ENCODE results near the gene PINK1. TPM values are rescaled to one million over a fixed set of nuclear protein-coding genes. Genes with fewer than 3 reads are reported as not detected.

Gene PINK1
- total and polyA plus RNA-seq, 4 donors, result 37.5 to 45.4 (median 40.8) TPM

GRCh38 chr1:20663365-20663764 lies 30.1 kb downstream of the PINK1 start:
- no peak for TF ChIP-seq CTCF (IDR thresholded peaks at IDR 0.05; ENCODE audit: control extremely low read depth, extremely low read depth)
- H3K9me3 ChIP-seq (ENCODE audit: control insufficient read depth in 4 of 4, insufficient read depth in 3 of 4, low read length in 3 of 4), result no peaks in the 10 kb centered on the region
- 95 to 100% methylated on average over 1 of the region's 1 CpG for WGBS, 2 donors
- DNase-seq (no peak), ATAC-seq (ENCODE audit: insufficient read depth, low FRiP score) (no peak)
- peaks cover 0 to 6% (median 3%) of the 10 kb centered on the region in 4 donors for H3K36me3 ChIP-seq (ENCODE audit: control insufficient read depth in 4 of 4, insufficient read depth in 4 of 4, low read length in 4 of 4)
- no peak overlapping the region for H3K4me3 ChIP-seq
- H3K27me3 ChIP-seq (ENCODE audit: control insufficient read depth in 3 of 3, insufficient read depth in 3 of 3, low read length in 2 of 3), result no peaks in the 10 kb centered on the region
- peaks cover 5 to 17% (median 8%) of the 10 kb centered on the region in 5 donors for H3K4me1 ChIP-seq (ENCODE audit: control insufficient read depth in 5 of 5, insufficient read depth in 5 of 5, low read length in 5 of 5)
- H3K9ac ChIP-seq (ENCODE audit: insufficient read depth in 1 of 2, low read length in 2 of 2), result no peak overlapping the region
- no peak overlapping the region for H3K27ac ChIP-seq (ENCODE audit: low read depth in 1 of 2, low read length in 1 of 2)

GRCh38 chr1:20663969-20664715 lies 30.9 kb downstream of the PINK1 start:
- no peak overlapping the region for H3K27ac ChIP-seq (ENCODE audit: low read depth in 1 of 2, low read length in 1 of 2)
- no peak for ATAC-seq (ENCODE audit: insufficient read depth, low FRiP score)

GRCh38 chr1:20665726-20666125 lies 32.5 kb downstream of the PINK1 start:
- no peak for DNase-seq
- H3K9ac ChIP-seq (ENCODE audit: insufficient read depth in 1 of 2, low read length in 2 of 2), result no peak overlapping the region
- TF ChIP-seq CTCF (IDR thresholded peaks at IDR 0.05; ENCODE audit: control extremely low read depth, extremely low read depth), result no peak
- H3K36me3 ChIP-seq (ENCODE audit: control insufficient read depth in 4 of 4, insufficient read depth in 4 of 4, low read length in 4 of 4), result peaks cover 0 to 4% (median 0%) of the 10 kb centered on the region in 4 donors
- no peak for ATAC-seq (ENCODE audit: insufficient read depth, low FRiP score)
- 72 to 74% methylated on average over 12 of the region's 12 CpGs for WGBS, 2 donors
- peak overlapping the region in 1 of 2 donors; percentile 37 for H3K27ac ChIP-seq (ENCODE audit: low read depth in 1 of 2, low read length in 1 of 2)
- no peak overlapping the region for H3K4me3 ChIP-seq
- no peaks in the 10 kb centered on the region for H3K9me3 ChIP-seq (ENCODE audit: control insufficient read depth in 4 of 4, insufficient read depth in 3 of 4, low read length in 3 of 4)
- H3K4me1 ChIP-seq (ENCODE audit: control insufficient read depth in 5 of 5, insufficient read depth in 5 of 5, low read length in 5 of 5), result peaks cover 0 to 7% (median 4%) of the 10 kb centered on the region in 5 donors
- H3K27me3 ChIP-seq (ENCODE audit: control insufficient read depth in 3 of 3, insufficient read depth in 3 of 3, low read length in 2 of 3), result no peaks in the 10 kb centered on the region

More at GRCh38 chr1:20663969-20664715, 30.9 kb downstream of the PINK1 start:
- H3K4me1 ChIP-seq (ENCODE audit: control insufficient read depth in 5 of 5, insufficient read depth in 5 of 5, low read length in 5 of 5), result peaks cover 5 to 17% (median 8%) of the 10 kb centered on the region in 5 donors
- H3K36me3 ChIP-seq (ENCODE audit: control insufficient read depth in 4 of 4, insufficient read depth in 4 of 4, low read length in 4 of 4), result peaks cover 0 to 6% (median 2%) of the 10 kb centered on the region in 4 donors
- 87% methylated on average over 12 of the region's 12 CpGs for WGBS, 2 donors
- no peak overlapping the region for H3K4me3 ChIP-seq
- no peaks in the 10 kb centered on the region for H3K27me3 ChIP-seq (ENCODE audit: control insufficient read depth in 3 of 3, insufficient read depth in 3 of 3, low read length in 2 of 3)
- H3K9me3 ChIP-seq (ENCODE audit: control insufficient read depth in 4 of 4, insufficient read depth in 3 of 4, low read length in 3 of 4), result no peaks in the 10 kb centered on the region
- H3K9ac ChIP-seq (ENCODE audit: insufficient read depth in 1 of 2, low read length in 2 of 2), result no peak overlapping the region
- no peak for TF ChIP-seq CTCF (IDR thresholded peaks at IDR 0.05; ENCODE audit: control extremely low read depth, extremely low read depth)
- no peak for DNase-seq

All from lung (tissue), 12 donors.